Calu3 (cell line): ENCODE measurements around the gene PMVK. TPM values are rescaled to one million over a fixed set of nuclear protein-coding genes. Genes with fewer than 3 reads are reported as not detected.
A peak's percentile ranks its signal among the peaks of the same experiment; 100 is the strongest.

ENCODE experiments used
- BruUV-seq: library from RNA; stranded (reverse); fragments of 400-500 nt; replicated peaks from 2 replicates; lab custom pipeline; 2021; lab: Mats Ljungman, UMichigan
- CTCF ChIA-PET: fragments of 300-600 bp; sonication (Branson Sonifier 250); formaldehyde crosslinking; loops from one replicate; lab custom pipeline; 2022; ENCODE audit warnings: antibody characterized with exemption; lab: Charles Lee
- DNase-seq: peaks from one replicate; pipeline ENCODE4 v3.0.0; 2022
- H3K27ac Mint-ChIP-seq: one replicate; pipeline ENCODE4 v1.8.0; 2022; ENCODE audit warnings: mixed read lengths; ENCODE audit not compliant: unreplicated experiment
- H3K27me3 Mint-ChIP-seq: one replicate; pipeline ENCODE4 v1.8.0; 2022; ENCODE audit warnings: mixed read lengths; ENCODE audit not compliant: unreplicated experiment
- H3K36me3 Mint-ChIP-seq: one replicate; pipeline ENCODE4 v1.8.0; 2022; ENCODE audit warnings: mild to moderate bottlenecking, moderate library complexity, mixed read lengths; ENCODE audit not compliant: insufficient read depth, unreplicated experiment
- H3K4me1 Mint-ChIP-seq: one replicate; pipeline ENCODE4 v1.8.0; 2022; ENCODE audit warnings: mild to moderate bottlenecking, low read depth, mixed read lengths; ENCODE audit not compliant: unreplicated experiment
- H3K4me3 Mint-ChIP-seq: one replicate; pipeline ENCODE4 v1.8.0; 2022; ENCODE audit warnings: mild to moderate bottlenecking, low read depth, moderate library complexity, mixed read lengths; ENCODE audit not compliant: unreplicated experiment
- H3K9me3 Mint-ChIP-seq: one replicate; pipeline ENCODE4 v1.8.0; 2022; ENCODE audit warnings: low read depth, mixed read lengths; ENCODE audit not compliant: unreplicated experiment
- intact Hi-C: fragments of 100-400 bp; cut with micrococcal nuclease; formaldehyde crosslinking; loops from one replicate; pipeline ENCODE4 v1.10.0; 2022; ENCODE audit not compliant: unreplicated experiment
- total RNA-seq: library from RNA; stranded (reverse); gene quantifications from 2 replicates; pipeline ENCODE4 v1.2.3, GENCODE V29; 2022
- TF ChIP-seq, protein P1 (sequence below): fragments of 200-600 bp; IDR thresholded peaks from one replicate; pipeline ENCODE4 v1.8.0; 2022; ENCODE audit warnings: antibody characterized with exemption; ENCODE audit not compliant: unreplicated experiment

The PMVK gene
- total RNA-seq, 1 experiment from 2014 or later = 47.3 TPM

- no peaks in the 10 kb centered on the region for H3K9me3 Mint-ChIP-seq
- CTCF ChIA-PET = interaction anchor here (1.0 kb wide), 1 partner anchor 9 kb away, joined by 3 read pairs; the partner anchor contains the start of gene PMVK
- no peak overlapping the region for H3K27ac Mint-ChIP-seq
- H3K27me3 Mint-ChIP-seq = no peaks in the 10 kb centered on the region
- peaks cover 12% of the 10 kb centered on the region for H3K36me3 Mint-ChIP-seq
- no TSS peak for BruUV-seq
- TF ChIP-seq, protein P1, sequence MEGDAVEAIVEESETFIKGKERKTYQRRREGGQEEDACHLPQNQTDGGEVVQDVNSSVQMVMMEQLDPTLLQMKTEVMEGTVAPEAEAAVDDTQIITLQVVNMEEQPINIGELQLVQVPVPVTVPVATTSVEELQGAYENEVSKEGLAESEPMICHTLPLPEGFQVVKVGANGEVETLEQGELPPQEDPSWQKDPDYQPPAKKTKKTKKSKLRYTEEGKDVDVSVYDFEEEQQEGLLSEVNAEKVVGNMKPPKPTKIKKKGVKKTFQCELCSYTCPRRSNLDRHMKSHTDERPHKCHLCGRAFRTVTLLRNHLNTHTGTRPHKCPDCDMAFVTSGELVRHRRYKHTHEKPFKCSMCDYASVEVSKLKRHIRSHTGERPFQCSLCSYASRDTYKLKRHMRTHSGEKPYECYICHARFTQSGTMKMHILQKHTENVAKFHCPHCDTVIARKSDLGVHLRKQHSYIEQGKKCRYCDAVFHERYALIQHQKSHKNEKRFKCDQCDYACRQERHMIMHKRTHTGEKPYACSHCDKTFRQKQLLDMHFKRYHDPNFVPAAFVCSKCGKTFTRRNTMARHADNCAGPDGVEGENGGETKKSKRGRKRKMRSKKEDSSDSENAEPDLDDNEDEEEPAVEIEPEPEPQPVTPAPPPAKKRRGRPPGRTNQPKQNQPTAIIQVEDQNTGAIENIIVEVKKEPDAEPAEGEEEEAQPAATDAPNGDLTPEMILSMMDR = no peak
- no peak overlapping the region for H3K4me3 Mint-ChIP-seq
- intact Hi-C loops = no loop called here
- peaks cover 14% of the 10 kb centered on the region for H3K4me1 Mint-ChIP-seq
- no peak for DNase-seq
These were observed 8.8 kb upstream of the PMVK start for GRCh38 chr1:154945160-154945961.

- peaks cover 12% of the 10 kb centered on the region for H3K36me3 Mint-ChIP-seq
- BruUV-seq = TSS peak; percentile 65
- no peak overlapping the region for H3K4me3 Mint-ChIP-seq
- TF ChIP-seq, protein P1 = no peak
- intact Hi-C loops = no loop called here
- CTCF ChIA-PET = interaction anchor here (1.0 to 1.5 kb wide), 5 partner anchors 8 to 275 kb away, joined by 3 to 6 read pairs (median 4); partner anchors contain the start of genes PBXIP1 and PMVK
- no peaks in the 10 kb centered on the region for H3K27me3 Mint-ChIP-seq
- H3K4me1 Mint-ChIP-seq = peaks cover 17% of the 10 kb centered on the region
- H3K9me3 Mint-ChIP-seq = no peaks in the 10 kb centered on the region
- no peak for DNase-seq
- H3K27ac Mint-ChIP-seq = no peak overlapping the region
These were observed 8.1 kb upstream of the PMVK start for GRCh38 chr1:154944401-154945159.

- Mint-ChIP-seq H3K4me3 (no peak overlapping the region), H3K36me3 (peaks cover 12% of the 10 kb centered on the region), H3K27me3 (no peaks in the 10 kb centered on the region), H3K9me3 (no peaks in the 10 kb centered on the region), H3K4me1 (peaks cover 23% of the 10 kb centered on the region), H3K27ac (no peak overlapping the region)
- CTCF ChIA-PET = interaction anchor here (1.0 to 1.5 kb wide), 5 partner anchors 8 to 274 kb away, joined by 3 to 6 read pairs (median 4); partner anchors contain the start of genes PBXIP1 and PMVK
- peak; percentile 58 for DNase-seq
- no TSS peak for BruUV-seq
- TF ChIP-seq, protein P1 = peak; percentile 91
- intact Hi-C loops = no loop called here
These were observed 7.3 kb upstream of the PMVK start for GRCh38 chr1:154943649-154944400.
